OCI-LY1 (cell line): Measurements from ENCODE around the gene CETP.

Experiments used
- EZH2 ChIP-seq: fragments of 200-600 bp; sonication (generic), shearing (Covaris generic); IDR thresholded peaks from 2 replicates; pipeline ENCODE4 v1.8.0; 2017; ENCODE audit warnings: borderline replicate concordance, mixed run types, mild to moderate bottlenecking, antibody characterized with exemption, low read length, moderate library complexity, mixed read lengths
- TF ChIP-seq, protein P1 (sequence below): fragments of 200-600 bp; sonication (generic), shearing (Covaris generic); IDR thresholded peaks from 2 replicates; pipeline ENCODE4 v1.5.1; 2017; ENCODE audit warnings: mild to moderate bottlenecking, antibody characterized with exemption, low read length, moderate library complexity, mixed read lengths

DNA sequence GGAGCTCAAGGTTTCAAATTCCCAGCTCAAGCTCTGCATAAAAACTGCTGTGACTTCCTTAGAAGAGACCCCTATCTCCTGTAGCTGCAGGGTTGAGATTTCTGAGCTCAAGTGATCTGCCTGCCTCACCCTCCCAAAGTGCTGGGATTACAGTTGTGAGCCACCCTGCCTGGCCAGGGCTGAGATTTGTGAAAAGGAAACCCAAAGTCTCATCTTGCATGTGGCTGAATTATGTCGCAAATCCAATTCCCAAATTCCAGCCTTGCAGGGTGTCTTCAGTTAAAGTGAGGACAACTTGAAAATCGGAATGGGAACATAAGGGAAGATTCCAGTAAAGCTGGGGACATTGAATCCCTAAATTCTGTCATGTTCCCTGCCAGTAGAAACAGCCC, 14.2 kb upstream of the CETP start:
- TF ChIP-seq EZH2: no peak
- TF ChIP-seq, protein P1, sequence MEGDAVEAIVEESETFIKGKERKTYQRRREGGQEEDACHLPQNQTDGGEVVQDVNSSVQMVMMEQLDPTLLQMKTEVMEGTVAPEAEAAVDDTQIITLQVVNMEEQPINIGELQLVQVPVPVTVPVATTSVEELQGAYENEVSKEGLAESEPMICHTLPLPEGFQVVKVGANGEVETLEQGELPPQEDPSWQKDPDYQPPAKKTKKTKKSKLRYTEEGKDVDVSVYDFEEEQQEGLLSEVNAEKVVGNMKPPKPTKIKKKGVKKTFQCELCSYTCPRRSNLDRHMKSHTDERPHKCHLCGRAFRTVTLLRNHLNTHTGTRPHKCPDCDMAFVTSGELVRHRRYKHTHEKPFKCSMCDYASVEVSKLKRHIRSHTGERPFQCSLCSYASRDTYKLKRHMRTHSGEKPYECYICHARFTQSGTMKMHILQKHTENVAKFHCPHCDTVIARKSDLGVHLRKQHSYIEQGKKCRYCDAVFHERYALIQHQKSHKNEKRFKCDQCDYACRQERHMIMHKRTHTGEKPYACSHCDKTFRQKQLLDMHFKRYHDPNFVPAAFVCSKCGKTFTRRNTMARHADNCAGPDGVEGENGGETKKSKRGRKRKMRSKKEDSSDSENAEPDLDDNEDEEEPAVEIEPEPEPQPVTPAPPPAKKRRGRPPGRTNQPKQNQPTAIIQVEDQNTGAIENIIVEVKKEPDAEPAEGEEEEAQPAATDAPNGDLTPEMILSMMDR: no peak
